ENCODE data around the gene FDPS.
"Not testable (repeated sequence)": the region's sequence is repeated elsewhere in the genome, so short reads cannot be mapped to it uniquely, and the experiment has no call there.

Gene FDPS

DNA sequence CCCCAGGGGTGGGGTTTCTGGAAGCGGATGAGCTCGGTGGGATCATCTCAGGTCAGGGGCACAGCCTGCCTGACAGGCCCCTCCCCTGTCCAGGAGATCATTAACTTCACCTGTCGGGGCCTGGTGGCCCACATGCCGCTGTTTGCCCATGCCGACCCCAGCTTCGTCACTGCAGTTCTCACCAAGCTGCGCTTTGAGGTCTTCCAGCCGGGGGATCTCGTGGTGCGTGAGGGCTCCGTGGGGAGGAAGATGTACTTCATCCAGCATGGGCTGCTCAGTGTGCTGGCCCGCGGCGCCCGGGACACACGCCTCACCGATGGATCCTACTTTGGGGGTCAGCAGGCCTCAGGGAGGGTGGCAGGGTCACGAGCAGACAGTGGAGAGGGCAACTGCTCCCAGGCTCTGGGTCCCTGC lies 23.0 kb upstream of the FDPS start:
- DNase-seq, result no peak

GRCh38 chr1:155286544-155286943 lies 22.1 kb upstream of the FDPS start:
- DNase-seq, result no peak

DNA sequence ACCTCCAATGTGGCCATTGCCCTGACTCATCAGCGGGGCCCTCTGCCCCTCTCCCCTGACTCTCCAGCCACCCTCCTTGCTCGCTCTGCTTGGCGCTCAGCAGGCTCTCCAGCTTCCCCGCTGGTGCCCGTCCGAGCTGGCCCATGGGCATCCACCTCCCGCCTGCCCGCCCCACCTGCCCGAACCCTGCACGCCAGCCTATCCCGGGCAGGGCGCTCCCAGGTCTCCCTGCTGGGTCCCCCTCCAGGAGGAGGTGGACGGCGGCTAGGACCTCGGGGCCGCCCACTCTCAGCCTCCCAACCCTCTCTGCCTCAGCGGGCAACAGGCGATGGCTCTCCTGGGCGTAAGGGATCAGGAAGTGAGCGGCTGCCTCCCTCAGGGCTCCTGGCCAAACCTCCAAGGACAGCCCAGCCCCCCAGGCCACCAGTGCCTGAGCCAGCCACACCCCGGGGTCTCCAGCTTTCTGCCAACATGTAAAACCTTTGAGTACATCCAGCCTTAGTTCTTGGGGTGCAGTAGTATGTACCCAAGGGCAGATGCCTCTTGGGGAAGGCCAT lies 20.6 kb upstream of the FDPS start:
- DNase-seq, result no peak

DNA sequence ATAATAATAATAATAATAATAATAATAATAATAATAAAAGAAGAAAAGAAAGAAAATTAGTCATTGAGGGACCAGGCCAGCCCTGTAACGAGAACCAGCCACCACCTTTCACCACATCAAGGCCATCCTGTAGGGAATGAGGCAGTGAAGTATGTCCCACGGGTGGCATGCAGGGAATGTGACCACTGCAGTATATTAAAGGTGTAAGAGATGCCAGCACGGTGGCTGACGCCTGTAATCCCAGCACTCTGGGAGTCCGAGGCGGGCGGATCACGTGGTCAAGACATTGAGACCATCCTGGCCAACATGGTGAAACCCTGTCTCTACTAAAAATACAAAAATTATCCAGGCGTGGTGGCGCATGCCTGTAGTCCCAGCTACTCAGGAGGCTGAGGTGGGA lies 17.7 kb upstream of the FDPS start:
- DNase-seq, result not testable (repeated sequence)

DNA sequence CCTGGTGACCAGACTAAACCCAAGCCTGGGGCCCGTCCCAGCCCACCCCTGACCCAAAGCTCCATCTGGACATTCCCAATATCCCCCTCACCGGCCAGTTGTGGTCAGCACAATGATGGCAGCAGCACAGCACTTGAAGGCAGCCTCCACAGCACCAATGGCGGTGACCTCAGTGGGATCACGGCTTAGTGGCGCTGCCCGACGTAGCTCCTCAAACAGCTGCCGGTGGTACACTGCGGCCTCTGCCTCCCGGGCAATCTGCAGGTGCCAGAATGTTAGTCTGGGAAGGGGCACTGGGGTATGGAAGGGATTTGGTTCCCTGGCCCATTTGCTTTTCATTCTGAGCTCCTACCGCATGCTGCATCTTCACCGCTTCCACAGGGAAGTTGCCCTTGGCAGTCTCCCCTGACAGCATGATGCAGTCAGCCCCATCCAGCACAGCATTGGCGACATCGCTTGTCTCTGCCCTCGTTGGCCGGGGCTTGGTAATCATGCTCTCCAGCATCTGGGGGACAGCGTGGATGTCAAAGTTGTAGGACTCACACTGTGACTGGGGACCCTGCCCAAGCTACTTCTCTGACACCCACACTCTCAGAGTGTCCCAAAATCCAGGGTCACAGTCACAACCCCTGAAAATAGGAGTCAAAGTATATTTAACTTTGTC lies 15.4 kb upstream of the FDPS start:
- no peak for DNase-seq

DNA sequence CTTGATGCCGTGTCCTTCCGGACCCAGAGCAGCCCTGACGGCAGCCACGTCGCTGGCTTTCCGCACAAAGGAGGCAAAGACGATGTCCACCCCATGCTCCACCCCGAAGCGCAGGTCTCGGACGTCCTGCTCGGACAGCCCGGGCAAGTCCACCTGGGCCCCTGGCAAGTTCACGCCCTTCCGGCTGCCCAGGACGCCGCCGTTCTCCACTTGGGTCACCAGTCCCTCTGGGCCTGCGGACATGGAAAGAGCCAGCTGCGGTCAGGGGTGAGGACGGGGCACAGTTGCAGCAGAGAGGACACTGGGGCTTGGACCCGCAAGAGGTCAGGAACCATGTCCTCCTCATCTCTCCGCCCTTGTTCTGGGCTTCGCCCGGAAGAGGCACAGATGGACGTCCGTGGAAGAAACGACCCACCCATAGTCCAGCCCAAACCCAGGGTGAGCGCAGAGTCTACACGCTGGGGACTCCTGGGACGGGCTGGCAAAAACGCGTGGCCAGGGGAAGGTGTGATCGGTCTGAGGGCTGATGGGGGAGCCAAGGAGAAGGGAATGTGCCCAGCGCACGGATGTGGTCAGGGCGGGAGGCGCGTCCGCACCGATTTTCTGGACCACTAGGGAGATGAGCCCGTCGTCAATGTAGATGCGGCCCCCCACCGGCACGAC lies 14.0 kb upstream of the FDPS start:
- no peak for DNase-seq

DNA sequence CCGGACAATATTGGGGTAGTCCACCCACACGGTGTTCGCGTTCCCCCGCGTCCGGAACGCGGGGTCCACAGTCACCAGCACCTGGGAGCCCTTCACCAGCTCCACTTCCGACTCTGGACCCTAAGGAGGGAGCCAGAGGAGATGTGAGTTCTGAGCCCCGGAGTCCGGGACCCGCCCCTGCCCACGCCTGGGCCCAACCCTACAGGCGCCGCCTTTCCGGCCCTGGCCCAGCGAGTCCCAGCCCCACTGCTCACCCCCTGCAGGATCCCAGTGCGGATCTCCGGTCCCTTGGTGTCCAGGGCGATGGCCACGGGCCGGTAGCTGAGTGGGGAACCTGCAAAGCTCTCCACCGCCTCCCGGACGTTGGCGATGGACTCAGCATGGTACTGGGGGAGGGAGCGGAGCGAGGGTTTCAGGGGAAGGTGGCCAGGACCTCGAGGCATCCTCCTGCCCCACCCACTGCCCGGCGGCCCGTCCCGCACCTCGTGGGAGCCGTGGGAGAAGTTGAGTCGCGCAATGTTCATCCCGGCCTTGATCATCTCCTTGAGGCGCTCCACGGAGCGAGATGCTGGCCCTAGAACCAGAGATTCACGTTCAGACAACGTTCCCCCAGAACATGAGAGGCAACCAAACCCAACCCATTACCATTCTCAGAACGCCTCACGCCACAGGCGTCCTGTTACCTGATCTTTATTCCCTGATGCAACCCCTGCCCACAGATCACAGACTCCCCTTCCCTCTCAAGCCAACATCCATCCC lies 13.3 kb upstream of the FDPS start:
- no peak for DNase-seq

GRCh38 chr1:155295942-155296267 lies 12.8 kb upstream of the FDPS start:
- no peak for DNase-seq

DNA sequence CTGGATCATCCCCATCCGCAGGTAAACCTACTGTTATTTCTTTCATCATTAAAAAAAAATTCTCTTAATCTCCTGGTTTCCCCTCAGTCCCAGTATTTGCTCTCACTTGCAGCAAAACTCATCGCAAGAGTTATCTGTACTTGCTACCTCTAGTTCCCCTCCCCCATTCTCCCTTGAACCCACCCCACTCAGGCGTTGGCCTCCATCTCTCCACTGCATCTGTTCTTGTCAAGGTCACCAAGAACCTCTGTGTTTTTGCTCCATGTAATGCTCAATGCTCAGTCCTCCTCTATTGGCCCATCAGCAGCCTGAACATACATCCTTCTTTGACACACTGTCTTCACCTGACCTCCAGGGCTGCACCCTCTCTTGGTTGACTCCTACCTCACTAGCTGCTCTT lies 12.0 kb upstream of the FDPS start:
- no peak for DNase-seq

- DNase-seq, result no peak
Observed at GRCh38 chr1:155297384-155297783, 11.3 kb upstream of the FDPS start.

- no peak for DNase-seq
Observed at GRCh38 chr1:155300024-155300423, 8.6 kb upstream of the FDPS start.

GRCh38 chr1:155300553-155301329 lies 7.9 kb upstream of the FDPS start:
- DNase-seq, result no peak

DNA sequence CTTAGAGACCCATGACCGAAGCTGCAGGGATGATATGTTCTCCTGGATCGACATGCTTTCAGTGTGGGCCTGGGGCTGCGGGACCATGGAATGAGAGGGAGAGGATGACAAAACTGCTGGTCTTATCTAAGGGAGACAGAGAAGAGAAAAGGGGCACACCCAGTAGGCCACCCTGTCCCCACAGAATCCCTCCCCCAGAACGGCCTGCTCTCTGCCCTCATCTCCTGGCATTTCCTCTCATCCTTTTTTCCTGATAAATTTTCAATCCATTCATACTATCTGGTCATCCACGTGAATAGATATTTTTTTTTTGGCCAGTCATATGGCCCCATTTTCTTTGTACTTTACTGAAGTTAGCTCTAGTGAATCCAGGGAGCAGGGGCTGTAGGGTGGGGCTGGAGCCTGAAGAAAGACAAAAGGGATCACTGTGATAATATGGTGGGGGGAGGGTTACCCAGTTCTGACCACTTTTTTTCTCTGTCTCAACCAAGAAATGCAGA lies 7.3 kb upstream of the FDPS start, which contains the start of gene PKLR:
TSS of gene PKLR (minus strand) at position 97 of the 500 bp plus-strand sequence. CDS start at position 54, 43 bp downstream.
- DNase-seq, result no peak

DNA sequence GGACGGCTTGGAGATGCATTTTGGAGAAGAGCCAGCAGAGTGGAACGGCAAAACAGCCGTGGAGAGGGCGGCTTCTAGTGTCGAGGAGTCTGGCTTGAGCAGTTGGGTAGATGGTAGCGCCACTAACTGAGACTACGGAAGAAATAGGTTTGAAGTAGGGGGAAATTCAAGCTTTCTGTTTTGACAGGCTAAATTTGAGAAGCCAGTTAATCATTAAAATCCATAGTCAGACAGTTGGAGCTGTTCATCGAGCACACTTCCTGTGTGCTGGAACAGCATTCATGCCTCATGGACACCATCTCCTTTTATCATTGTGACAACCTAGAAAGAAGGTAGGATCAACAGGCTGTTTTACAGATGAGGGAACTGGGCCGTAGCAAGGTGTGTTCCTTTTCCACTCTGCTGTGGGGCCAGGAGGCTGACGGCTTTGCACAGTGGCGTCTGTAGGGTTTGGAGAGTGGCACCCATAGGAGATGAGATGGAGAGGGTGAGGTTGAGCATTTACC lies 4.1 kb upstream of the FDPS start:
- no peak for DNase-seq

DNA sequence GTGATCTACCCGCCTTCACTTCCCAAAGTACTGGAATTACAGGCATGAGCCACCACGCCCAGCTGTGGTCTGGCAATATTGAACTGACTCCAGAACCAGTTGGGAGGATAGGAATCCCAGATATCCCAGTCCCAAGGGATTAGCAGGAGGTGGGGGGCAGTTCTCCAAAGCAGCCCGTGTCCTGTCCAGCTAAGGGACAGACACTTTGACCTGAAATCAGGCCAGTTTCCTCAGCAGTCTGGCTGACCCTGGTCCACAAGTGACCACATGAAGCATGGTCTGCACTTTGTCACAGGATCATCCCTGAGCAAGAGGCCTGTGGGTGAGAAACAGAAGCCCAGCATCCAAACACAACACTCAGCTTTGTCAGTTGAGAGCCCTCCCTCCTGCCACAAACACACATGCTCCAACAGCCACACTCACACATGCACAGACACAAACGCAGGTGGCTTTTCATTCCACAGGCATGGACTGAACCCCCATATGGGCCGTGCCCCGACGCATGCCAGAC lies 2.7 kb upstream of the FDPS start:
- no peak for DNase-seq

GRCh38 chr1:155307247-155307740 lies 1.4 kb upstream of the FDPS start:
- DNase-seq, result peak in 1 of 5 donors; percentile 38

DNA sequence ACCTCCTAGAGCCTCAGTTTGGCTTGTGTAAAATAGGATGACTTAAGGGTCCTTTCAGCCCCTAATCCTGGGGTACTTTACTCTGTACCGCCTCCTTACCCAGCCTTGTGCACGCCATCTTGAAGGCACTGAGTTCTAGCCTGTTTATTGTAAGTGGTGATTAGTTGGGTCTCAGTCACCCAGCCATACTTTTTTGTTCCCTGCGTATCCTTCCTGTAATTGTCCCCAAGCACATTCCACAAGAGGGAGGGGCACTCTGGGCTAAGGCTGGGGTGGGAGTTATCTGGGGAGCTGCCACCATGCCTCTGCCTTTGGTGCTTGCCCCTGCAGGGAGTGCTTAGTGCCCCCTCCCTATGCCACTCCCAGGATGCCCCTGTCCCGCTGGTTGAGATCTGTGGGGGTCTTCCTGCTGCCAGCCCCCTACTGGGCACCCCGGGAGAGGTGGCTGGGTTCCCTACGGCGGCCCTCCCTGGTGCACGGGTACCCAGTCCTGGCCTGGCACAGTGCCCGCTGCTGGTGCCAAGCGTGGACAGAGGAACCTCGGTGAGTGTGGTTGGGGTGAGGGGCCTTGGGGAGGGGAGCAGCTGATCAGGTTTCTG lies 856 bp downstream of the FDPS start:
- no peak for DNase-seq

DNA sequence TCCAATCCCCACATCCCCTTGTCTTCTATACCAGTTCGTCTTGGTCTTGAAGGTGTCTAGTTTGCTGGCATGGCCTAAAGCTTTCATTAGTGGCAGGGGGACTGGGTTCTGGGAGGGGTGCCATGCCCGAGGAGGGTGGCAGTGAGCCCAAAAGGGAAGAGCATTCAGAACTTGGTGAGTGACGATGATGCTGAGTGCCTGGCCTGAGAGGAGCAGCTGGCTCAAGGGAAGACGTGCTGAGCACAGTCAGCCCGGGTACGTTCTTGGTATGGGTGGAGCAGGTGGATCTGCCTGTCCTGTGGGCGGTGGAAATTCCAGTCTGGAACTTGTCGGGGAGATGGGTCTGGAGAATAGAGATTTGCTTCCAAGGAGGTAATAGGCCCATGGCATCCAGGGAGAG lies 4.6 kb downstream of the FDPS start:
- no peak for DNase-seq

DNA sequence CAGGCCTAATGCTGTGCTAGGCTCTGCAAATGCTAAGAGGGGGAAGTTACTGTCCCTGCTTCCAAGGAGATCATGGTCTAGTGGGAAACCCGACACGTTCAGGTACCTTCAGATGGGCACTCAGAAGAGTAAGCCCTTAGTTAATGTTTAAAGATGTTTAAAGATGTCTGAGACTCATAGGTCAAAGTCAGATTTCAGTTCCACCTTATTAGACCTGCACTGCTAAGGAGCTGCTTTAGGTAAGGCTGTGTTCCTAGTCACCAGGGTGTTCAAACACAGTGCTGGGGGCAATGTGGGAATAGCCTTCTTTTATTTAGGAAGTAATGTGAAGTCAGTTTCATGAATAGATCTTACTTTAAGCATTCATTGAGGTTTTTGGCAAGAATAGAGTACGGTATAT lies 8.3 kb downstream of the FDPS start:
- no peak for DNase-seq

DNA sequence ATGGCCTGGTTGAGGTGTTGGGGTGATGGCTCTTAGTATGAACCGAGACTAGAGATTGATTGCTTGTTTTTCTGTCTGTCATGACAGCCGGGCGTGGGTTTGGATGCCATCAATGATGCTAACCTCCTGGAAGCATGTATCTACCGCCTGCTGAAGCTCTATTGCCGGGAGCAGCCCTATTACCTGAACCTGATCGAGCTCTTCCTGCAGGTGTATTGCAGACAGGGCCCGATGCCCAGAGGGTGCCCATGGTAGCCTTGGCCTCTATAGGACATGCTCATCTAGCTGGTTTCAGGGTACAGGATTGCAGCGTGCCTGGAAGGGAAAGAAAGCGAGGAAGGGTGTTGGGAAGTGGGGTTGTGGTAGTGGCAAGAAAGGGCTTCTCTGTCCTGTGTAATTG lies 9.4 kb downstream of the FDPS start:
- DNase-seq, result no peak

GRCh38 chr1:155319536-155319935 lies 10.9 kb downstream of the FDPS start:
- no peak for DNase-seq

DNA sequence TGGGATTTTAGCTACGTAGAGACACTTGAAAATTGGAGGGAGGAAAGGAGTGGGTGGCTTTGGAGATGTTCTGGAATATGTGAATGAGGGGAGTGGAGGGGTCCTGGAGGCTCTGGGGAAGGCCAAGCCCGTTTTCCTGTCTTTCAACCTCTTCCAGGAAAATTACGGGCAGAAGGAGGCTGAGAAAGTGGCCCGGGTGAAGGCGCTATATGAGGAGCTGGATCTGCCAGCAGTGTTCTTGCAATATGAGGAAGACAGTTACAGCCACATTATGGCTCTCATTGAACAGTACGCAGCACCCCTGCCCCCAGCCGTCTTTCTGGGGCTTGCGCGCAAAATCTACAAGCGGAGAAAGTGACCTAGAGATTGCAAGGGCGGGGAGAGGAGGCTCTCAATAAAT lies 11.6 kb downstream of the FDPS start:
- no peak for DNase-seq
